GM18507 (cell line): ENCODE measurements around the gene MEGF8.
A peak's percentile ranks its signal among the peaks of the same experiment; 100 is the strongest.

ENCODE experiments used
- DNase-seq: peaks from one replicate; pipeline ENCODE4 v3.0.0; 2011; ENCODE audit warnings: low read depth; ENCODE audit not compliant: insufficient read length; ENCODE audit errors: extremely low spot score
- FAIRE-seq: peaks from 2 replicates; lab custom pipeline; 2011; peaks lifted over from hg19 to GRCh38; lab: Jason Lieb, UNC

Gene MEGF8

GRCh38 chr19:42349378-42350107 lies 24.1 kb downstream of the MEGF8 start:
- DNase-seq (no peak), FAIRE-seq (no peak)

- no peak for FAIRE-seq
- no peak for DNase-seq
Observed at GRCh38 chr19:42350417-42350816, 25.0 kb downstream of the MEGF8 start.

GRCh38 chr19:42351079-42351735 lies 25.8 kb downstream of the MEGF8 start:
- DNase-seq (no peak), FAIRE-seq (no peak)

GRCh38 chr19:42352301-42353259 lies 27.1 kb downstream of the MEGF8 start:
- peak; percentile 42 for FAIRE-seq
- peak; percentile 23 for DNase-seq

- FAIRE-seq: no peak
- no peak for DNase-seq
Observed at GRCh38 chr19:42353341-42354015, 28.0 kb downstream of the MEGF8 start.

GRCh38 chr19:42355896-42356295 lies 30.5 kb downstream of the MEGF8 start:
- no peak for FAIRE-seq

GRCh38 chr19:42356686-42357085 lies 31.3 kb downstream of the MEGF8 start:
- DNase-seq (no peak), FAIRE-seq (no peak)

More at GRCh38 chr19:42355896-42356295, 30.5 kb downstream of the MEGF8 start:
- no peak for DNase-seq

- FAIRE-seq (no peak), DNase-seq (no peak)
Observed at GRCh38 chr19:42357290-42357689, 31.9 kb downstream of the MEGF8 start.

- FAIRE-seq (no peak), DNase-seq (no peak)
Observed at GRCh38 chr19:42360787-42361544, 35.5 kb downstream of the MEGF8 start.

GRCh38 chr19:42361545-42361910 lies 36.1 kb downstream of the MEGF8 start:
- no peak for FAIRE-seq

GRCh38 chr19:42362342-42362741 lies 36.9 kb downstream of the MEGF8 start:
- no peak for DNase-seq
- FAIRE-seq: no peak

More at GRCh38 chr19:42361545-42361910, 36.1 kb downstream of the MEGF8 start:
- no peak for DNase-seq

GRCh38 chr19:42362891-42363440 lies 37.5 kb downstream of the MEGF8 start:
- no peak for FAIRE-seq
- no peak for DNase-seq

GRCh38 chr19:42363614-42364346 lies 38.3 kb downstream of the MEGF8 start:
- peak; percentile 93 for FAIRE-seq
- no peak for DNase-seq

- no peak for FAIRE-seq
- no peak for DNase-seq
Observed at GRCh38 chr19:42366673-42367072, 41.2 kb downstream of the MEGF8 start.

GRCh38 chr19:42367929-42368328 lies 42.5 kb downstream of the MEGF8 start:
- FAIRE-seq (no peak), DNase-seq (no peak)

GRCh38 chr19:42368360-42368759 lies 42.9 kb downstream of the MEGF8 start:
- DNase-seq (no peak), FAIRE-seq (no peak)

- FAIRE-seq: no peak
Observed at GRCh38 chr19:42368765-42369164, 43.3 kb downstream of the MEGF8 start.

More at GRCh38 chr19:42368765-42369164, 43.3 kb downstream of the MEGF8 start:
- no peak for DNase-seq
